ENCODE data around the gene KIF16B. TPM values are rescaled to one million over a fixed set of nuclear protein-coding genes. Genes with fewer than 3 reads are reported as not detected.
"Not testable (repeated sequence)": the region's sequence is repeated elsewhere in the genome, so short reads cannot be mapped to it uniquely, and the experiment has no call there.

Gene KIF16B
- total RNA-seq, 4 donors from 2014 or later, result 16.6 to 29.6 (median 20.2) TPM

GRCh38 chr20:16441546-16442164 lies 131.6 kb downstream of the KIF16B start:
- H3K36me3 ChIP-seq, result peaks cover 0 to 5% (median 0%) of the 10 kb centered on the region in 3 donors
- H3K27me3 ChIP-seq, result no peaks in the 10 kb centered on the region
- 85 to 86% methylated on average over 2 of the region's 2 CpGs for WGBS, 2 donors
- intact Hi-C loops (cut with DNase I), result no loop called here
- no peak for DNase-seq
- H3K4me3 ChIP-seq, result no peak overlapping the region
- H3K4me1 ChIP-seq, result peaks cover 0 to 17% (median 0%) of the 10 kb centered on the region in 3 donors
- TF ChIP-seq CTCF (IDR thresholded peaks at IDR 0.05) (no peak), POLR2A (IDR thresholded peaks at IDR 0.05) (no peak)
- no peak overlapping the region for H3K27ac ChIP-seq
- no peaks in the 10 kb centered on the region for H3K9me3 ChIP-seq

DNA sequence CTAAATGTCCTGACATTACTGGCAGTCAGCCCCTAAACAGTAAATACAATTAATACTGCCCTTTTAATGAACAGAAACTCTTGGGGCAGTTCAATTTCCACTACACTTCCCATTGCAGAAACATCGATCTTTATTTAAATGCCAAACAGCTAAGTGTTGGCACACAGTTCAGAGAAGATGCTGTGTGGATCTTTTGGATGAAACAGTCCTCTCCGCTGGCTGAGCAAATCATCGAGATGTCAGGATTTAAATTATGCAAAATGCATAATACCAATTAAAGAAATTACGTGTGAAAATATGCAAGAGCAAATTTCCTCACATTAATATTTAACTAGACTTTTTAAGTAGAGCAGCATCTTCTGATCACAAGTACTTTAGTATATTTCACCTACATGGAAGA lies 132.6 kb downstream of the KIF16B start:
- no peaks in the 10 kb centered on the region for H3K9me3 ChIP-seq
- intact Hi-C loops (cut with DNase I), result no loop called here
- H3K4me1 ChIP-seq, result peaks cover 0 to 17% (median 0%) of the 10 kb centered on the region in 3 donors
- H3K27ac ChIP-seq, result no peak overlapping the region
- 80 to 84% methylated on average over 4 of the region's 4 CpGs for WGBS, 2 donors
- H3K4me3 ChIP-seq, result no peak overlapping the region
- peaks cover 0 to 5% (median 0%) of the 10 kb centered on the region in 3 donors for H3K36me3 ChIP-seq
- no peak for DNase-seq
- TF ChIP-seq CTCF (IDR thresholded peaks at IDR 0.05) (no peak), POLR2A (IDR thresholded peaks at IDR 0.05) (no peak)
- no peaks in the 10 kb centered on the region for H3K27me3 ChIP-seq

GRCh38 chr20:16439540-16439939 lies 133.7 kb downstream of the KIF16B start:
- H3K9me3 ChIP-seq, H3K27ac ChIP-seq: not testable (repeated sequence)

GRCh38 chr20:16438100-16438499 lies 135.1 kb downstream of the KIF16B start:
- H3K4me3 ChIP-seq, result no peak overlapping the region
- intact Hi-C loops (cut with DNase I), result no loop called here
- no peak for DNase-seq
- H3K27ac ChIP-seq, result no peak overlapping the region
- no peaks in the 10 kb centered on the region for H3K27me3 ChIP-seq
- 84 to 90% methylated on average over 3 of the region's 3 CpGs for WGBS, 2 donors
- H3K9me3 ChIP-seq, result no peaks in the 10 kb centered on the region
- H3K36me3 ChIP-seq, result peaks cover 0 to 5% (median 0%) of the 10 kb centered on the region in 3 donors
- TF ChIP-seq POLR2A (IDR thresholded peaks at IDR 0.05) (no peak), CTCF (IDR thresholded peaks at IDR 0.05) (no peak)
- H3K4me1 ChIP-seq, result no peaks in the 10 kb centered on the region

More at GRCh38 chr20:16439540-16439939, 133.7 kb downstream of the KIF16B start:
- H3K27me3 ChIP-seq; H3K36me3 ChIP-seq; DNase-seq; H3K4me1 ChIP-seq; intact Hi-C loops (cut with DNase I); H3K4me3 ChIP-seq: not testable (repeated sequence)
- 95 to 98% methylated on average over 4 to 5 of the region's 5 CpGs for WGBS, 2 donors

GRCh38 chr20:16437387-16437996 lies 135.8 kb downstream of the KIF16B start:
- TF ChIP-seq POLR2A (IDR thresholded peaks at IDR 0.05), result no peak
- no peak for TF ChIP-seq CTCF (IDR thresholded peaks at IDR 0.05)
- Histone ChIP-seq H3K4me3 (no peak overlapping the region), H3K27ac (no peak overlapping the region), H3K36me3 (peaks cover 0 to 5% (median 0%) of the 10 kb centered on the region in 3 donors), H3K9me3 (no peaks in the 10 kb centered on the region), H3K4me1 (no peaks in the 10 kb centered on the region), H3K27me3 (no peaks in the 10 kb centered on the region)
- WGBS, 2 donors, result 76 to 85% methylated on average over 7 of the region's 7 CpGs
- intact Hi-C loops (cut with DNase I), result no loop called here
- no peak for DNase-seq
